HG03521 (cell line): ENCODE measurements around the gene LETMD1.
A peak's percentile ranks its signal among the peaks of the same experiment; 100 is the strongest.
"Not testable (repeated sequence)": the region's sequence is repeated elsewhere in the genome, so short reads cannot be mapped to it uniquely, and the experiment has no call there.

ENCODE experiments used
- ATAC-seq: cut with Tn5 transposase; IDR thresholded peaks from one replicate; pipeline ENCODE4 v1.9.1; 2021; ENCODE audit warnings: mild to moderate bottlenecking, moderate library complexity; ENCODE audit not compliant: unreplicated experiment

Gene LETMD1

GRCh38 chr12:51076236-51076930 is 28.3 kb downstream of the LETMD1 start:
- no peak for ATAC-seq

GRCh38 chr12:51077930-51078329 is 29.8 kb downstream of the LETMD1 start:
- no peak for ATAC-seq

GRCh38 chr12:51078346-51078745 is 30.2 kb downstream of the LETMD1 start:
- not testable (repeated sequence) for ATAC-seq

- not testable (repeated sequence) for ATAC-seq
Measured at GRCh38 chr12:51078866-51079265, 30.7 kb downstream of the LETMD1 start.

- no peak for ATAC-seq
Measured at GRCh38 chr12:51080136-51080535, 32.0 kb downstream of the LETMD1 start.

GRCh38 chr12:51081421-51081820 is 33.3 kb downstream of the LETMD1 start:
- ATAC-seq = no peak

GRCh38 chr12:51082561-51083125 is 34.5 kb downstream of the LETMD1 start:
- no peak for ATAC-seq

GRCh38 chr12:51083126-51083833 is 35.2 kb downstream of the LETMD1 start, which contains the start of gene CSRNP2:
Gene CSRNP2 (minus strand): TSS chr12:51083596. CDS start chr12:51076561, 7,035 bp downstream.
- ATAC-seq = peak; percentile 95

- no peak for ATAC-seq
Measured at GRCh38 chr12:51085757-51086156, 37.6 kb downstream of the LETMD1 start.

- ATAC-seq = no peak
Measured at GRCh38 chr12:51086933-51087332, 38.8 kb downstream of the LETMD1 start.

GRCh38 chr12:51087818-51088217 is 39.7 kb downstream of the LETMD1 start:
- no peak for ATAC-seq

- no peak for ATAC-seq
Measured at GRCh38 chr12:51090705-51091229, 42.6 kb downstream of the LETMD1 start.

- no peak for ATAC-seq
Measured at GRCh38 chr12:51098611-51099010, 50.5 kb downstream of the LETMD1 start.

GRCh38 chr12:51103977-51104376 is 55.9 kb downstream of the LETMD1 start:
- no peak for ATAC-seq

GRCh38 chr12:51108136-51108535 is 60.0 kb downstream of the LETMD1 start:
- ATAC-seq = no peak
